ENCODE measurements around the gene SLC25A33. TPM values are rescaled to one million over a fixed set of nuclear protein-coding genes. Genes with fewer than 3 reads are reported as not detected.

The SLC25A33 gene
- polyA plus RNA-seq, 1 experiment = 4.1 TPM

- CTCF ChIA-PET = no interaction called here
Measured at GRCh38 chr1:9529190-9529589, 10.1 kb upstream of the SLC25A33 start.

GRCh38 chr1:9530320-9530719 lies 8.9 kb upstream of the SLC25A33 start:
- ChIA-PET CTCF (interaction anchor here (1.0 kb wide), 1 partner anchor 34 kb away, joined by 3 read pairs; no protein-coding TSS in a partner anchor), POLR2A (interaction anchor here (0.7 kb wide), 1 partner anchor 28 kb away, joined by 3 read pairs; no protein-coding TSS in a partner anchor)
- Histone ChIP-seq H3K4me3 (ENCODE audit: low read depth, low read length) (no peak overlapping the region), H3K27me3 (ENCODE audit: control insufficient read depth, insufficient read depth, low read length) (peaks cover 4% of the 10 kb centered on the region), H3K9me3 (ENCODE audit: control insufficient read depth, insufficient read depth, low read length) (no peaks in the 10 kb centered on the region), H3K27ac (ENCODE audit: low read depth, low read length) (no peak overlapping the region)
- TF ChIP-seq CTCF (IDR thresholded peaks at IDR 0.05; ENCODE audit: low read depth, low read length) = no peak
- DNase-seq (ENCODE audit: low read depth, low spot score) = no peak

More at GRCh38 chr1:9529190-9529589, 10.1 kb upstream of the SLC25A33 start:
- Histone ChIP-seq H3K4me3 (ENCODE audit: low read depth, low read length) (no peak overlapping the region), H3K27ac (ENCODE audit: low read depth, low read length) (no peak overlapping the region), H3K9me3 (ENCODE audit: control insufficient read depth, insufficient read depth, low read length) (no peaks in the 10 kb centered on the region), H3K27me3 (ENCODE audit: control insufficient read depth, insufficient read depth, low read length) (peaks cover 4% of the 10 kb centered on the region)
- DNase-seq (ENCODE audit: low read depth, low spot score) = no peak
- POLR2A ChIA-PET = interaction anchor here (0.6 kb wide), 2 partner anchors 246 to 415 kb away, joined by 5 to 14 read pairs; no protein-coding TSS in a partner anchor
- no peak for TF ChIP-seq CTCF (IDR thresholded peaks at IDR 0.05; ENCODE audit: low read depth, low read length)

- Histone ChIP-seq H3K9me3 (ENCODE audit: control insufficient read depth, insufficient read depth, low read length) (no peaks in the 10 kb centered on the region; the same call in 1 of the 2 replicates), H3K27me3 (ENCODE audit: control insufficient read depth, insufficient read depth, low read length) (peaks cover 2% of the 10 kb centered on the region), H3K4me3 (ENCODE audit: low read depth, low read length) (no peak overlapping the region), H3K27ac (ENCODE audit: low read depth, low read length) (no peak overlapping the region)
- TF ChIP-seq CTCF (IDR thresholded peaks at IDR 0.05; ENCODE audit: low read depth, low read length) = no peak
- DNase-seq (ENCODE audit: low read depth, low spot score) = no peak
- CTCF ChIA-PET = no interaction called here
- POLR2A ChIA-PET = interaction anchor here (0.6 kb wide), 1 partner anchor 40 kb away, joined by 3 read pairs; no protein-coding TSS in a partner anchor
Measured at GRCh38 chr1:9534953-9535352, 4.3 kb upstream of the SLC25A33 start.

GRCh38 chr1:9536301-9536700 lies 3.0 kb upstream of the SLC25A33 start:
- CTCF ChIA-PET = interaction anchor here (0.7 kb wide), 2 partner anchors 355 to 655 kb away, joined by 3 to 6 read pairs; no protein-coding TSS in a partner anchor
- Histone ChIP-seq H3K4me3 (ENCODE audit: low read depth, low read length) (no peak overlapping the region), H3K9me3 (ENCODE audit: control insufficient read depth, insufficient read depth, low read length) (no peaks in the 10 kb centered on the region; the same call in 1 of the 2 replicates), H3K27ac (ENCODE audit: low read depth, low read length) (no peak overlapping the region), H3K27me3 (ENCODE audit: control insufficient read depth, insufficient read depth, low read length) (no peaks in the 10 kb centered on the region)
- no peak for DNase-seq (ENCODE audit: low read depth, low spot score)
- no peak for TF ChIP-seq CTCF (IDR thresholded peaks at IDR 0.05; ENCODE audit: low read depth, low read length)
- POLR2A ChIA-PET = no interaction called here

GRCh38 chr1:9537863-9538668 lies 1.2 kb upstream of the SLC25A33 start:
- POLR2A ChIA-PET = interaction anchor here (1.0 kb wide), 1 partner anchor 21 kb away, joined by 4 read pairs; no protein-coding TSS in a partner anchor
- Histone ChIP-seq H3K27ac (ENCODE audit: low read depth, low read length) (no peak overlapping the region), H3K27me3 (ENCODE audit: control insufficient read depth, insufficient read depth, low read length) (no peaks in the 10 kb centered on the region), H3K9me3 (ENCODE audit: control insufficient read depth, insufficient read depth, low read length) (no peaks in the 10 kb centered on the region; the same call in 1 of the 2 replicates), H3K4me3 (ENCODE audit: low read depth, low read length) (no peak overlapping the region)
- TF ChIP-seq CTCF (IDR thresholded peaks at IDR 0.05; ENCODE audit: low read depth, low read length) = no peak
- CTCF ChIA-PET = interaction anchor here (0.8 kb wide), 1 partner anchor 43 kb away, joined by 4 read pairs; no protein-coding TSS in a partner anchor
- no peak for DNase-seq (ENCODE audit: low read depth, low spot score)
